ENCODE data around the gene WSB2.
A peak's percentile ranks its signal among the peaks of the same experiment; 100 is the strongest.
"Not testable (repeated sequence)": the region's sequence is repeated elsewhere in the genome, so short reads cannot be mapped to it uniquely, and the experiment has no call there.

The WSB2 gene

DNA sequence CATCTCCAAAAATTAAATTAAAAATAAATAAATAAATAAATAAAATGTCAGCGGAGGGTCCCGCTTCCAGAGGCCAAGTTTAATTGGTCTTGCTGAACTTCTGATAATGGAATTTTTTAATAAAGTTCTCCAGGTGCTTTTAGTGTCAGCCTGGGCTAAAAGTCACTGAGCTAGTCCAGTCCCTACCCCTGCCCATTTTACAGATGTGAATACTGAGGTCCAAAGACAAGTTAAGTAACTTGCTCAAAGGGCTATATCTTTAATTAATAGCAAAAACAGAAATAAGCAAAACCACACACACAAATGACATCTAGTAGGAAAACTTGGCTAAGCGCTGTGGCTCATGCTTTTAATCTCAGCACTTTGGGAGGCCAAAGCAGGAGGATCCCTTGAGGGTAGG, 50.1 kb downstream of the WSB2 start:
- TF ChIP-seq CTCF (IDR thresholded peaks at IDR 0.05; ENCODE audit: low read depth, low read length) = no peak
- no peak overlapping the region for H3K4me3 ChIP-seq (replicated peaks in 1 of 2; ENCODE audit: low read depth in 2 of 2, low read length in 2 of 2)
- no peak for DNase-seq (ENCODE audit: low read depth in 2 of 2)

- H3K4me3 ChIP-seq (replicated peaks in 1 of 2; ENCODE audit: low read depth in 2 of 2, low read length in 2 of 2); DNase-seq (ENCODE audit: low read depth in 2 of 2): not testable (repeated sequence)
Measured at GRCh38 chr12:117999806-118000205, 61.2 kb downstream of the WSB2 start.

GRCh38 chr12:117998719-117999118, 62.3 kb downstream of the WSB2 start:
- no peak for TF ChIP-seq CTCF (IDR thresholded peaks at IDR 0.05; ENCODE audit: low read depth, low read length)
- DNase-seq (ENCODE audit: low read depth in 2 of 2) = no peak
- no peak overlapping the region for H3K4me3 ChIP-seq (replicated peaks in 1 of 2; ENCODE audit: low read depth in 2 of 2, low read length in 2 of 2)

DNA sequence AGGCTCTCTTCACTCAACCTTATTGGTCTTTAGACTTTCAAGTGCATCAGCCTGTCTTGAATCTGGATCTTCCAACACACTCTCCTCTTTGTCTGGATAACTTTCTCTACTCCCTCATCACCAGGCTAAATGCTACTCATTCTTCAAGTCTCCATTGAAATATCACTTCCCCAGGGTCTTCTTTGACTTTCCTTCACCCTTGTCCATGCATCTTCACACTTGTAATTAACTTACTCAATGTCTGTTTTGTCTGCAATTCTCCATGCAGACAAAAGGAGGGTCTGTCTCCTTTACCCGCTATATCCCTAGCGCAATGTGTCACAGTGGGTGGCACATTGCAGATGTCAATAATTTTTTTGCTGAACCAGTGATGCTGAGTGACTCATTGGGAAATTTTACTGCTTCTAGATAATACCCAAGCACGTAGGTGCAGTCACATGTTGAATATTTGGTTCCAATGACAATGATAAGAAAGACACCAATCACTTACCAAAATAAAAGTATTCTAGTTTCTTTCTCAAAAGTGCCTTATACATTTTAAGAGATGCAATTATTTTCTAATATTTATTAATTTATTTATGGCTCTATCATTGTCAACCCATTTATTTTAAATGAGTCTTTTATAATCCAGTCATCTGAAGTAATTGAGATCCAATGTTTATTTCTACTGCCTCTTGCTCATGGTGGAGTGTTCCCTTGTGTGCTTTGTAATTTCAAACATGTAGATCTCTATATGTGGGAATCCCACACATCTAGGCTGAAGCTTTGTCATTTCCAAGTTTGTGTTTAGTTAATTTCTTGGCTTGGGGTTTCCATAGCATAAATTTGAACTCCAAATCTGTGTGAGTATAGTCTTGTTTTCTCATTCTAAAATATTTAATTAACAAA, 66.2 kb downstream of the WSB2 start:
- H3K4me3 ChIP-seq (replicated peaks in 1 of 2; ENCODE audit: low read depth in 2 of 2, low read length in 2 of 2) = no peak overlapping the region
- TF ChIP-seq CTCF (IDR thresholded peaks at IDR 0.05; ENCODE audit: low read depth, low read length) = no peak
- no peak for DNase-seq (ENCODE audit: low read depth in 2 of 2)

DNA sequence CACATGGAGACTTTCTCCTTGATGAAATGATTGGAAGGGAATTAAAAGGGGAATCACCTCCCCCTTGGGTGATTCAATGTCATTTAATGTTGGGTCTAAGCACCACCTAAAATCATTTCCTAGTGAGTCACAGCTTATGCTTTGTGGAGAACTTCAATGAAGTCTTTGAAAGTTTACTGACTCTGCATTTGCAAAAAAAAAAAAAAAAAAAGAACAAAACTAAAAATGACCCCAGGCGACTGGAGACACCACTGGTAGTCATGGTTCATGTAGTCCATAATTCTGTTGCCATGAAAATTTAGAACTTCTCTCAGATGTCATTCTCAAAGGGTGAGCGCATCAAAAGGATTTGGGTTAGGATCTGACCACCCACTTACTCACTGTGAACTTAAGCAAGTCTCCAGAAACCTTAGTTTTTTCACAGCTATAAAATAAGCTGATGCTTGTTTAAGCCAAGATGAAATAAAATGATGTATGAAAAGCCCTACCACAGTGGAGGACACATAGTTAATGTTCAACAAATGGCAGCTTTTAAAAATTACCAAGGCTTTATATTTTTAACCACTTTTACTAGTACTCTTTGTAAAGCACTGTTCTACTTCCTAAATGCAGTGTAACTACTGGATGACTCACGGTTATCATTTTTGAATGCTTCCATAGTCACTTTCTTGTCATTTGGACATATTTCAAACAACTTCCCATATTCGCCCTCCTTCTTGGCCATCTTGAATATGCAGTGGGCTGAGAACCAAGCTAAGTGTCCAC, 74.1 kb downstream of the WSB2 start:
- no peak overlapping the region for H3K4me3 ChIP-seq (replicated peaks in 1 of 2; ENCODE audit: low read depth in 2 of 2, low read length in 2 of 2)
- TF ChIP-seq CTCF (IDR thresholded peaks at IDR 0.05; ENCODE audit: low read depth, low read length) = no peak
- peak in 1 of 2 donors; percentile 75 for DNase-seq (ENCODE audit: low read depth in 2 of 2)

GRCh38 chr12:117985182-117985581, 75.8 kb downstream of the WSB2 start:
- no peak for TF ChIP-seq CTCF (IDR thresholded peaks at IDR 0.05; ENCODE audit: low read depth, low read length)
- no peak for DNase-seq (ENCODE audit: low read depth in 2 of 2)
- H3K4me3 ChIP-seq (replicated peaks in 1 of 2; ENCODE audit: low read depth in 2 of 2, low read length in 2 of 2) = no peak overlapping the region
